Measurements from ENCODE around the gene SYPL2.

GRCh38 chr1:109499661-109500536 lies 33.6 kb downstream of the SYPL2 start:
- TF ChIP-seq CTCF (IDR thresholded peaks at IDR 0.05): peak in 9 of 12 donors; percentile 20 to 46 (median 39)
- TF ChIP-seq POLR2A (IDR thresholded peaks at IDR 0.05): no peak

Measured in heart left ventricle (tissue), 13 donors.